Activated CD4-positive, alpha-beta T cell treated with anti-CD3 and anti-CD28 coated beads, Interleukin-2, amount 50 U/mL, for 48 hours (primary cell): ENCODE results near the gene GJB4.
"Not testable (repeated sequence)": the region's sequence is repeated elsewhere in the genome, so short reads cannot be mapped to it uniquely, and the experiment has no call there.

Experiments used
- DNase-seq, 2 experiments: peaks; one replicate each; pipeline ENCODE4 v3.0.0-alpha.2; 2020

GJB4 gene

DNA sequence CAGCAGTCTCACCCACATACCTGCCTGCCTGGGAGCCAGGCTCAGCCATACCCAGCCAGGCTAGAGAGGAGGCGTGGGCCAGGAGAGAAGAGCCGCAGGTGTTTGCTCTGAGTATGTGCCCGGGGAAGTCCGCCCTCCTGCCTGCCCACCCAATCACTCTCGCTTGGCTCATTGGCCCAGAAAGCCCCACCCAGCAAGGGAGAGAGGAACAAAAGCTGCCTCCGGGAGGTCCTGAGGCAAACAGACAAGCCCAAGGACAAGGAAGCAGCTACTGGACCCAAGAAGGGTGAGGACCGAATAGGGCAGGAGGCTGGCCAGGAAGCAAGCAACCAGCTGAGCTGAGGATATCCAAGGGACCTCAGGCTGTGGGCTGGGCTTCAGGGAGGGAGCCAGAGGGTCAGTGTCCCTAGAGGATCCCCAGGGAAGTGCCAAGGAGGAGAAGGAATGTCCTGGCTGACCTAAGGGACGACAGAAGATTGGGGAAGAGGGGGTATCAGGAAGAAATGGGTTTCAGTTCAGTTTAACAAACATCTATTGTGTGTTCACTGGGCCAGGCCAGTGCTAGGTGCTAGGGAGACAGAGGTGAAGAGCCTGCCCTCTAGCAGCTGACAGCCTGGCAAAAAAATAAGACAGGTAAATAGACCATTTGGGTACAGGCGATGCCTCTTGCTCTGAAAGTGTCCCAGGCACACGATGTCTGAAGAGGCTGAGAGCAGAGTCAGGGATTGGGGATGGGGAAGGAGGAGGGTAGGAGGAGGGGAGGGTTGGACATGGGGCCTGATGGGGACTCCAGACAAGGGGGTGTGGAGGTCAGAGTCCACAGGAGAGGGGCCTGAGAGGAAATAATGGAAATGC, at the start of gene GJB4:
Gene GJB4 (plus strand): TSS at position 238 of the 855 bp plus-strand sequence. CDS start 1,515 bp downstream, outside the sequence.
- no peak for DNase-seq

DNA sequence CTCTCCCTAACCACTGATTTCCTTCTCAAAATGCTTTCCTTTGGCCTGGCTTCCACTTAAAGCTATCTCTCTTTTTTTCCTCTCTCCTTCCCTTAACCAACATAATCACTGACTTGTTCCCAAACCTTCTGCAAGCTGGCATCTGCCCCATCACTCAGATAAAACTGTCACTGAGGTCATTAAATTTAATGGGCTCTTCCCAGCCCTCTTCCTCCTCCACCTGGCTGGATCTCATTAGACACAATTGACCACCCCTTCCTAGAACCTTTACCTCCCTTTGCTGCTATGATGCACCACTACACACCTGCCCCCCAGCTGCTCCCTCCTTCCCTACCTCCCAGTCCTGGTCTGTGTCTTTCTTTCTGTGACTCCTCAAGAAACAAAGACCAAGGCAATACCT, 48.7 kb upstream of the GJB4 start:
- DNase-seq: no peak

DNA sequence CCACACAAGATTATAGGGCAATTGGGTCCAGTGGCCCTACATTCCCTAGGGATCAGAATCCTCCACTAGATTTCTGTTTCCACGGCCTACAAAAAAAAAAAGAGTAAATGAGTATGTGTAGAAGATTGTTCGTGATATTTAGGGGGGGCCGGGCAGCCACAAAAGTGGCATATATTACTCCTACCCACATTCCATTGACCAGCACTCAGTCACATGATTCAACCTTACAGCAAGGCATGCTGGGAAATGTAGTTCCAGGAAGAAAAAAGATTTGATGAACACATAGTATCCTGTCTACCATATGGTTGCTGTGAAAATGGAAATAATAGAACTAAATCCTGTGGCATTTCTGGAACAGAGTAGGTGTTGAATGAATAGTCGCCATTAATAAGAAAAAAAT, 48.1 kb upstream of the GJB4 start:
- no peak for DNase-seq

DNA sequence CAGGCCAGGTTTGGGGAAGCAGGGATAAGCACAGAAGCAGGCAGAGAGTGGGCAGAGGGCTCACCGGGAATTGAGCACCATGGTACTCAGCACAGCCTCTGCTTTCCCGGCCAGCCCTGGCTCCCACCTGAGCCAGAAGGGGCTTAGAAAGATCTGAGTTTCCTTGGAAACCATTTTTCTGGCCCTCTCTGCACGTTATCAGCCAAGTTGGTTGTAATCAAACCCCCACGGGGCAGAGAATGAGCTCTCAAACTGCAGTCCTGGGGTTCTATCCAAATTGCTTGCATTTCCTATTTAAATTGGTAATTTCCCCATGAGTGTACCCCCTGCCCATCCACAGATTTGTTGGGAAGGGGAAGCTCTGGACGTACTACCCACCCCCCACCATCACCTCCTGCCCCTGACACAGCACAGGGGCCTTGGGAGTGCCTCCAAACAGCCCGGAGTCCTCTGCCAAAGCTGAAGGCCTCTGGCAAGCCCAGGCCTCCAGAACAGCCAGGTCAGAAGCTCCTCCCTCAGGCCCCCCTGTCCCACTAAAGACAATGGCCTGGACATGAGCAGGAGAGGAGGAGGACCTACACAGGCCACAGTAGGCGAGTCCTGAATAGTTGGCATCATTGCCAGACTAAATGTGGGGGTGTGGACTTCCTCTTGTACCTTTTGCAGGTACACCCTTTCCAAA, 47.4 kb upstream of the GJB4 start:
- DNase-seq: no peak

DNA sequence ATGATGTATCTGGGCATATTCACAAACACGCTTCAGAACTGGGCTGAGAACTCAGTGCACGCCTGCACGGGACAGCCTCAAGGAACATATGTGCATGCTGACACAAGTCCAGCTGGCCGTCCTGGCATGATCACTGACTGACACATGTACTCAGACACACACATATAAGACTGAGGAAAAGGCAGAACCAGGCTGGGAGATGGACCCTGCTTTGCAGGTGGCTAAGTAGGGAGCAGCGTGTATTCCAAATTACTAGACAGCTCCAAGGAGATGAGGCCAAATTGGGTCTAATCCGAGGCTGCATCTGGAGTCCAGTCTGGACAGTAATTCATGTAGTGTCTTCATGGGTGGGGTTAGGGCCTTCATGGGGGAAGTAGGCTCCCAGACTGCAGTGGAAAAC, 46.1 kb upstream of the GJB4 start:
- DNase-seq: no peak

DNA sequence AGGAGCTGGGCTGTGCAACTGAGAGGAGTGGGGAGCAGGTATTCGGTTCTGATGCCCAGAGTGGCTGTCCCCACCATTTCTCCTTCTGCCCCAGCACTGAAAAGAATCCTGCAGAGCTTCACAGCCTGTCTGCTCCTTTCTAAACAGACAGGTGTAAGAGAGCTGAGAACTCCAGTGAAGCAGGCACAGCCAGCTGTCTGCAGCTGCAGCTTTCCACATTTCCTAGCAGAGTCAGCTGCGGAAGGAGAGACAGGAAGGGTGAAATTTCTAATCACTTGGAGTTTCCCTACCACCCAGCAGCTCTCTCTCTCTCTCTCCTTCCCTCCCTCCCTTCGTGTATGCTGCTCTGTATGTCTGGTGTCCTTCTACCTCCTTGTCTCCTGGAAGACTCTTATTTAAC, 45.2 kb upstream of the GJB4 start:
- DNase-seq: no peak

DNA sequence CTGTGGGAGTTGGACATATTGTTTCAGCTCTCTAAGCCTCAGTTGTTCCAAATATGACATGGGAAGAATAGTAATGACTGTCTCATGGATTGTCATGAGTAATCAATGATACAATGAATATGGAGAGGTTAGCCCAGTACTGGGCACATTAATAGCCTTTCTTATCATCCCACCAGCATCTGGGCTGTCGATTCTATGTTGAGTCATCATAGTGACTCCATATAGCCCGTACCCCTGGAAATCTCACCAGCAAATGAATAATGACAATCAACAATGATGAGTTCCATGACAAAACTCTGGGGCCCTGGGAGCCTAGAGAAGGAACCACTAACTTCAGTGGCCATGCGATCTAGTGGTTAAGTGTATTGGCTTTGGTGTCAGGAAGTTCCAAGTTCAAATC, 44.4 kb upstream of the GJB4 start:
- DNase-seq: no peak

DNA sequence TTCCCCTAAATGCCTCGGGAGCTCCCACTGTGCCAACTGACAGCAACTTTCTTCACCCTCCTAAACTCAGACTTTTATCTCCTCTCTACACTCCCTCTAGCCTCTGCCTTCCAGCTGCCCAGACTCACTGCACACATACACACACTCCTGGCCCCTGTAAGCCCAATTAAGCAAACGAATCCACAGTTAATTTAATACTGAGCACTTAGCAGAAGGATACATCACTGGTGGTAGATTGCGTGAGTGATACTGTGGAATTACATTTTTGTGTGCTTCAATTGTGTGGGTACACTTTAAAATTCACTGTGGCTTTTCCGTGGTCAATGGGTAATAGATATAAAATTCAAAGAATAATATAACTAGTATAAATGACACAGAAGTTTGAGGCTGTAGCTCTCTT, 38.3 kb upstream of the GJB4 start:
- no peak for DNase-seq

DNA sequence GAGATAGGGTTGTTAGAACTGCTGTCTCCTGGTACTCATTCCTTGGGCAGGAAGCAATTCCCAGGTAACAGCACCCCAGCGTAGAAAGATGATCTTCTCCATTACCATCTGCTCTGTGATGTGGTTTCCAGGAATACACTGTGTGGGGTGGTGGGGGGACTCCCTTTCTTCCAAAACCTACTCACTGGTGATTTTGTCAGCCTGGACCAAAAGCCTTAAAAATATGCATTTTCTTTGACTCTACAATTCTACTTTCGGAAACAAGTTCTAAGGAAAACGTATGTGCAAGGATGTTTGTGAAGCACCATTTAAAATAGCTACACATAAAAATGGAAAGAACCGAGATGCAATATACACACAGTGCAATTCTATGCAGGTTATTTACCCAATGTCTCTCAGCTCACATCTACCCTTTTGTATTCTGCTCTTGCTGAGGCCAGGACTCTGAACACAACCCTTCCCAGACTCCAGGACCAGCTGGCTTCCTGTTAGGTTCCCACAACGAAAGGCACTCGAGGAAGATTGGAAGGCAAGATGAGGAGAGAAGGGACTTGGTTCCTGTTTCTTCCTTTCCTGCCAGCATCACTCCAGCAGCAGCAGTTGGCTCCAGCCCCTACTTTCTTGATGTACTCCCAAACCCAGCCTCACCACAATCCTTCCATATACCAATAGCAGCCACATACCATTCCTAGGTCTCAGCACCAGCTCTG, 37.7 kb upstream of the GJB4 start:
- no peak for DNase-seq

DNA sequence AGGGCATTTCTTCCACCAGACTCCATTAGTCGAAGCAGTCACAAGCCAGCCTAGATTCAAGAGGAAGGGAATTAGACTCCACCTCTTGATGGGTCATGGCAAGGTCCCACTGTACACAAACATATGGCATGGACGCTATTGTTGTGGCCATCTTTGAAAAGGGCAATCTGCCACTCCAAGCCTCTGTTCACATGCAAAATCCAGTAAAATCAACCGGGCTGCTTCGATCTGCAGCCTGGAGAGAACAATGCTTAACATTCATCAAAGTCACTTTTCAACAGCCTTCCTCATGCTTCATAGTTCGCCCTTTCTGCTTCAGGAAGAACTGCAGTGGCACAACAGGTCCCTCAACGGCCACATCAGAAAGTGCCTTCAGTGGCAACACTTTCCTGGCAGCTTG, 32.7 kb upstream of the GJB4 start:
- no peak for DNase-seq

DNA sequence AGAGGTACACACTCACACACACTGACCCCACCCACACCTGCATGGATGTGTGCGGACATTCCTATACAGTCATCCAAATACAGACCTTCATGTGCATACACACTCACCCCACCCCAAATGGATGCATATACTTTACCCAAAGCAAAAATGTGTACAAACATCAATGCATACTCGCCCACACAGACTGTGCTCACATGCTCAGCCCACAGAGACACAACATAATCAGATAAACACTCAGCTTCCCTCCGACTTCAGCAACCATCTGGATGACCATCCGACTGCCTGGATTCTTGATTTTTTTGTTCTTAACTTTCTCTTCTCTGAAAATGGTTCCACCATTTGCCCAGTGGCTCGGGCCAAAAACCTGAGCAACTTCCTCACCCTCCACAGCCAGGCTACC, 29.1 kb upstream of the GJB4 start:
- DNase-seq: no peak

DNA sequence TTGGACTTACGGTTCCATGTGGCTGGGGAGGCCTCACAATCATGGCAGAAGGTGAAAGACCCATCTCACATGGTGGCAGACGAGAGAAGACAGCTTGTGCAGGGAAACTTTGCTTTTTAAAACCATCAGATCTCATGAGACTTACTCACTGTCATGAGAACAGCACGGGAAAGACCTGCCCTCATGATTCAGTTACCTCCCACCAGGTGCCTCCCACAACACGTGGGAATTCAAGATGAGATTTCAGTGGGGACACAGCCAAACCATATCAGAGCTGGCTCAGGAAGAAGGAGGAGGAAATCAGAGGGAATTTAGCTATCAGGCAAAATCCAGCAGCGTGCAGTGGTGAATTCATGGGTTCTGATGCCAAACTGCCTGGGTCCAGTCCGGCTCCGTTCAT, 26.7 kb upstream of the GJB4 start:
- DNase-seq: not testable (repeated sequence)

DNA sequence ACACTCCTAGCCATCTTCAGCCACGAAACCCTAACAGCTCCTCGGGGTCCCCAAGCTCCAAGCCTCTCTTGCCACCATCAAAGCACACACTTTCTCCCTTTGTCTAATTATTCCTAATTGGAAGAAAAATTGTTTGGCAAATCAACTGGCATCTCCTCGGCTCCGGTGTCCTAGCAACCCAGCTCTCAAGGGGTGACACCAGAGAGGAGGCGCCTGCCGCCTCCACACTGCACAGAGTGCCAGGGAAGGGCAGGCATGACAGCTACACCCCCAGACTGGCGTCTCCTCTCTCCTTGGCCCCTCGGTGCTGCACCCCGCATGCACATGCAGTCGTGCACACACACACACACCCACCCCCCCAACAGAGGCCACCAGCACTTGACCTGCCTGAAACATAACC, 22.8 kb upstream of the GJB4 start:
- DNase-seq: no peak

DNA sequence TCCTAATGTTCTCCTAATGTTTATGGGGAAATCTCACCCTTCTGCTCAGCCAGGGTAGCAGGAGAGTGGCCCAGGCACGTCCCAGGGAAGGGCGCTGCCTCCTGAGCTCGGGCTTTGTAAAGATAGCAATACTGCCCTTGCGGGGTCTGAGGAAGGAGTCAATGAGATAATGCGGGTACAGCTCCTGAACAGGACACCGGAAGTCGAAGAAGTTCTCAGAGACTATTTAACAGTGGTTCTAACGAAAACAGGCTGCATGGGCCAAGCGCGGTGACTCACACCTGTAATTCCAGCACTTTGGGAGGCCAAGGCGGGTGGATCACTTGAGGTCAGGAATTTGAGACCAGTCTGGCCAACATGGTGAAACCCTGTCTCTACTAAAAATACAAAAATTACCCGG, 22.3 kb upstream of the GJB4 start:
- DNase-seq: not testable (repeated sequence)

DNA sequence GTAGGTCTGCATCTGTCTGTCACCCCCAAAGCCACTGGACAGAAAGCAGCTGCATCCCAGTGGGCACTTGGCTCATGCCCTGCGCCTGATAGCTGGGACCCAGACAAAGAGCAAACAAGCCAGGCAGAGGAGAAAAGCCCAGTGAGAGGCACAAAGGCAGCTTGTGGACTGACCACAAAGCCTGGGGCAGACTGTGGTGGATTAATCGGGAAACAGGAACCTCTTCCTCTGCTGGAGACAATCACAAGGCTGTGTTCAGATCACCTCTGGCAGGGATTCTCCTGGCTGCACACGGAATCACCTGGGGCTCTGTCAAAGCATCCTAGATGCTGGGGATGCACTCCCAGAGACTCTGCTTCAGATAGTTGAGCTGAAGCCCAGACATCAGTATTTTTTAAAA, 19.9 kb upstream of the GJB4 start:
- no peak for DNase-seq

DNA sequence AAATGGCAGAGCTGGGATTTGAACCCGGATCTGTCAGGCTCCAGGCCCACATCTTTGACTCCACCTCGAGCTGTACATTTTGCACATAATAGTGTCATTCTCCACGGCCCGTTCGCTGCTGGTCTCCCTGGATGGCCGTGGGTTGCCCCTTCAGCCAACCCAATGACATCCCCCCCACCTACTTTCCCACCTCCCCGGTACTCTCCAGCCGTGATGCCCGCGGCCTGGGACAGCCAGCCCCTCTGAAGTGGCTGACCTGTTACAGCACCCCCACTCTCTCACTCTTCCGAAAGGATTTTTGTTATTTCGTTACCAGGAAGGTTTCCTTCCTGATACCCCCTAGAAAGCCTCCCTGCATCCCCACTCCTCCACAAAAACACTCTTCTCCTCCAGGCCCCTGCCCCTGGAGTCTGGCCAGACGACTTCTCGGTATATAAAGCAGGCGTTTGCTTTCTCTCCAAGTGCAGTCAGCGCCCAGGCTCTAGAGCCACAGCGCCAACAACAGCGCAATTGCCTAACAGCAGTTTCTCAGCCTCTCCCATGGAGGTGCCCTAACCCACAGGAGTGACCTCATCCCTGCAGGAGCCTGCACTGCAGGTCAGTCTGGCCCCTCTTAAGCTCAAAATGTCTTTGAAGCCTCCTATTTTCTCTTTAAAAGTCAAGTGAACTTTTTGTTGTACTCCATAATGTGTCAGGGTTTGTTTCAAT, 19.2 kb upstream of the GJB4 start:
- no peak for DNase-seq

DNA sequence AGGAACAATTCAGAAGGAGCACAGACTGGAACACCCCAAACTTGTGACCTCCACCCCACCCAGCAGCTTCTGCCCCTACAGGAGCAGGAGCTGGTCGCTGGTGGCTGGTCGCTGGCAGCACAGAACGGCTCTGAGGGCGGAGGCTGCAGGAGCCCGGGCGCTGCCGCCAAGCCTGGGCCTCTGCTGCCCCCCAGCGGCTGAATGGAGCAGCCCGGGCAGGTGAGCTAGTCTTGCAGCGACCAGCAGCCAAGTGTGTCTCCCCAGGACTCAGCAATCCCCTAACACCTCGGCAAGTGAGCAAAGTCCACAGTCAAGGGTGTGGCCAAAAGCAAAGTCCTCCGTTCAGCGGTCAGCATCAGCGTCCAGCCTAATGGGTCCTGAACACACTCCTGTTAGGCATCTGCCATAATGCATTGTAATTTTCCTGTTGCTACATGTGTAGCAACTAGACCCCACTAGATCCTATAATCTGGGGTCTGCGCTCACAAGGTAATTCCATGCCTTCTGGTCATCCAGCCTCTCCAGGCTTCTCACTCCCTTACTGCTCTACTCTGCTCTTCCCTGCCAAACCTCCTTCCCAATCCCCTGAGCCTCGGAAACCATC, 16.8 kb upstream of the GJB4 start:
- DNase-seq: peak; percentile 86 to 87

DNA sequence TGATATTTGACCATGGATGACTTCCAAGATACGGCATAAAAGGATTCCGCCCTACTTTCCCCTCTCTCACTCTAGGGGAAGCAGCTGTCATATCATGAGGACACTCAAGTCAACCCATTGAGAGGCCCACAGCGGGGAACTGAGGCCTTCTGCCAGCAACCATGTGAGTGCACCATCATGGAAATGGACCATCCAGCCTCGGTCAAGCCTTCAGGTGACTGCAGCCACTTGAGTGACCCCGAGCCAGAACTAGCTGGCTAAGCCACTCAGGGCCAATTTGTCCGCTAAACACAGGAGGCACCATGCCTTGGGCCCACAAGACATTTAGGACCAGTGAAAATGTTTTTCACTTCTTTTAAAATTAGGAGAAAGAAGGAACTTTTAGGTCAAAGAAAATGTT, 15.8 kb upstream of the GJB4 start:
- DNase-seq: no peak

DNA sequence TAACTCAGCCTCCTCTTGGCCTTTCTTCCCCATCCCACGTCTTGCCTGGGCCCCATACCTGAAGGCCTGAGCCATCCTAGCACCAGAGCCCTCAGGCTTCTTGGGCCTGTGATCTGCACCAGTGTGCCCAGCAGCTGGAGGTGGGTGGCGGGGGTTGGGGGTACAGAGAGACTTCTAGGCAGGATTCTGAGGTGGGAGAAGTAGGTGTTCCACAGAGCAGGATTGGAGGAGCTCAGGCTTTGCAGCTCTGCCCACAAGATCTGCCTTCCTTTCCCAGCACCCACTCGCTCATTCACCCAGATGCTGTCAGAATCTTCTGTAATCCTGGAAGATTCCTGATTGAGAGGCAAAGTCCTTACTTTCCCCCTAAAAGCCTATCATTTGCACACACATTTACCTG, 14.7 kb upstream of the GJB4 start:
- no peak for DNase-seq

DNA sequence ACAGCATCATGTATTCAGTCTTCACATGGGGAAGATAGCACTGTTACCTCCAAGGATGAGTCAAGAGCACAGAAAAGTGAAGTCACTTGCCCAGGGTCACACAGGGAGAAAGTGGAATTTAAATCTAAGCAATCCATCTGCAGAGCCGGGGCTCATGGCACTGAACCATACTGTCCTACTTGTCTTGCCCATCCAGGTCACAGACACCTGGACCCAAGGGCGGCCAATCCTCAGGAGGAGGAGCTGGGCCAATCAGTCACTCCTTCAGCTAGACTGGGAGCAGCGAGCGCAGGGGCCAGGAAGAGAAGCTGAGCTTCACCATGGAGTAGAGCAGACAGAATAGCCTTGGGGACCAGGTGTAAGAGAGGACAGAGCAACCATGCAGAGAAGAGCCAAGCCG, 13.9 kb upstream of the GJB4 start:
- DNase-seq: no peak

DNA sequence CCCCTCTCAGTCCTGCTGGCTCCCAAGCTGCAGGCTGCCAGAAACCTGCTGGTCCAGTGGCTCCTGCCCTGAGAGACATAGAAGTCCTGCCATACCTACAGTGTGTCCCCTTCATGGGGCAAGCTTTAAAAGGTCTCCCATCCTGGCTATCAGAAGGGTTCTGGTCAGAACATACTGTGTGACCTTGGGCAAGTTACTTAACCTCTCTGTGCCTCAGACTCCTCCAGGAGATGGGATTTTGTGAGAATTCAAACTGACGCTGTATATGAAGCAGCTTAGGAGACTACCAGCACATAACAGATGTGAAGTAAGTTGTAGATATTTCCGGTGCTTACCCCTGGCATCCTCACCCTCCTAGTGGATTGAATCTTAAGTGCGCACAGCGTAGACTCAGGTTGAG, 13.4 kb upstream of the GJB4 start:
- no peak for DNase-seq

DNA sequence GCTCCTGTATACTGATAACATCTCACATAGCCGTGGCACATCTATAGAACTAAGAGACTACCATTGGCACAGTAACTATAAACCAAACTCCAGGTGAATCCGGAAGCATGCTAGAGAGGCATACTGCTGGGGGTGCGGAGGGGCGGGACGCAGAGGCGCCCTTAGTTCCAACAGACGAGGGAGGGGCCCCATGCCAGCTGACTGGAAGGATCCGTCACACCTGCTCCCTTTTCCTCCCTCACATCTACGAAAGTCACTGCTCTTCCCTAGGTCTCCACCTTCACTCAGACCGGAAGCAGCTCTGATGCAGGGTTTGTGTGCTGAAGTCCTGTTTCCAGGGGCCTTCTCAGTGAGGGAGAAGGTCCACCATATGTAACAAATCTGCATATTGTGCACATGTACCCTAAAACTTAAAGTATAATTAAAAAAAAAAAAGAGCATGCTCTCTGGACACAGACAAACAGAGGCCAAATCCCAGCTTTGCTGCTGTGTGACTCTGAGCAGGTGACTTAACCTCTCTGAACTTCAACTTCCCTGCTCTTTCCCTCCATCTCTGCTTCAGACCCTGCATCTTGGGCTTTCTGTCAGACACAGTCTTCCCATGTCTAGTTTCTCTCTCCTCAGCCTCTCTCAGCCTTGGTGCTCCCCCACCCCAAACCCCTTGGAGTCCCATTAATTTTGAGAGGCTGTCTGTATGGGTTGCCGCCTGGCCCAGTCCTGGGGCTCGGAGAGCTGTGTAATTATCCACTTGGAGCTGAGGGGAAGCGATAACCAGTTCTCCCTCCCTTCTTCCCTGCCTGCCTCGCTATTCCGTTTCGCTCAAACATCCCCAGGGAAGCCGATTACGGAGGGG, 12.5 kb upstream of the GJB4 start:
- DNase-seq: no peak
